ENCODE results near the gene RPS4Y1. TPM values are rescaled to one million over a fixed set of nuclear protein-coding genes. Genes with fewer than 3 reads are reported as not detected.
"Not testable (repeated sequence)": the region's sequence is repeated elsewhere in the genome, so short reads cannot be mapped to it uniquely, and the experiment has no call there.

RPS4Y1 gene
- total and polyA plus RNA-seq, 3 donors from 2014 or later, result 143 to 287 (median 235) TPM

- Histone ChIP-seq H3K9me3 (no peaks in the 10 kb centered on the region), H3K27me3 (no peaks in the 10 kb centered on the region), H3K36me3 (ENCODE audit: low read depth, missing control alignments) (no peaks in the 10 kb centered on the region), H3K4me1 (no peaks in the 10 kb centered on the region), H3K4me3 (no peak overlapping the region), H3K27ac (no peak overlapping the region)
- no peak for DNase-seq
- intact Hi-C loops (cut with DNase I; ENCODE audit: low total_unique reads), result no loop called here
- TF ChIP-seq CTCF (IDR thresholded peaks at IDR 0.05) (no peak), POLR2A (IDR thresholded peaks at IDR 0.05) (no peak)
- WGBS, 2 donors, result 85 to 90% methylated on average over 8 of the region's 8 CpGs
Measured at GRCh38 chrY:2868035-2868607, 26.7 kb downstream of the RPS4Y1 start.

GRCh38 chrY:2872234-2872633, 30.8 kb downstream of the RPS4Y1 start:
- H3K36me3 ChIP-seq (ENCODE audit: low read depth, missing control alignments); H3K27ac ChIP-seq; DNase-seq; H3K4me1 ChIP-seq; H3K4me3 ChIP-seq; H3K27me3 ChIP-seq; H3K9me3 ChIP-seq; intact Hi-C loops (cut with DNase I; ENCODE audit: low total_unique reads): not testable (repeated sequence)
- WGBS, 2 donors, result 91 to 92% methylated on average over 9 of the region's 9 CpGs

GRCh38 chrY:2874211-2874610, 32.8 kb downstream of the RPS4Y1 start:
- no peaks in the 10 kb centered on the region for H3K36me3 ChIP-seq (ENCODE audit: low read depth, missing control alignments)
- H3K4me3 ChIP-seq, result no peak overlapping the region
- no peaks in the 10 kb centered on the region for H3K9me3 ChIP-seq
- no peak for DNase-seq
- no peaks in the 10 kb centered on the region for H3K4me1 ChIP-seq
- H3K27ac ChIP-seq, result no peak overlapping the region
- no peaks in the 10 kb centered on the region for H3K27me3 ChIP-seq
- no peak for TF ChIP-seq CTCF (IDR thresholded peaks at IDR 0.05)
- intact Hi-C loops (cut with DNase I; ENCODE audit: low total_unique reads), result no loop called here
- WGBS, 2 donors, result 46 to 67% methylated on average over 1 of the region's 1 CpG

GRCh38 chrY:2883561-2883960, 42.2 kb downstream of the RPS4Y1 start:
- Histone ChIP-seq H3K27me3 (no peaks in the 10 kb centered on the region), H3K4me3 (no peak overlapping the region), H3K36me3 (ENCODE audit: low read depth, missing control alignments) (no peaks in the 10 kb centered on the region), H3K4me1 (no peaks in the 10 kb centered on the region), H3K9me3 (no peaks in the 10 kb centered on the region), H3K27ac (no peak overlapping the region)
- WGBS, 2 donors, result 43 to 62% methylated on average over 1 of the region's 1 CpG
- TF ChIP-seq CTCF (IDR thresholded peaks at IDR 0.05), result no peak
- TF ChIP-seq POLR2A (IDR thresholded peaks at IDR 0.05), result no peak
- no peak for DNase-seq
- intact Hi-C loops (cut with DNase I; ENCODE audit: low total_unique reads), result no loop called here

GRCh38 chrY:2885880-2886279, 44.5 kb downstream of the RPS4Y1 start:
- 52 to 63% methylated on average over 2 to 3 of the region's 3 CpGs for WGBS, 2 donors
- DNase-seq, result no peak
- H3K36me3 ChIP-seq (ENCODE audit: low read depth, missing control alignments), result no peaks in the 10 kb centered on the region
- intact Hi-C loops (cut with DNase I; ENCODE audit: low total_unique reads), result no loop called here
- H3K4me1 ChIP-seq, result no peaks in the 10 kb centered on the region
- no peaks in the 10 kb centered on the region for H3K9me3 ChIP-seq
- no peak overlapping the region for H3K27ac ChIP-seq
- no peak for TF ChIP-seq POLR2A (IDR thresholded peaks at IDR 0.05)
- no peak for TF ChIP-seq CTCF (IDR thresholded peaks at IDR 0.05)
- no peak overlapping the region for H3K4me3 ChIP-seq
- no peaks in the 10 kb centered on the region for H3K27me3 ChIP-seq

Measured in testis (tissue), 3 donors.